Loucy (cell line): ENCODE results near the gene ACP3.

Experiments
- H2AFZ ChIP-seq: fragments of 200-600 bp; sonication (generic); 2 replicates; pipeline ENCODE4 v1.6.0; 2016; ENCODE audit warnings: antibody characterized with exemption, mild to moderate bottlenecking, low read length, moderate library complexity
- H3F3A ChIP-seq: fragments of 200-600 bp; 2 replicates; pipeline ENCODE4 v1.6.0; 2016; ENCODE audit warnings: antibody characterized with exemption, low read depth, mild to moderate bottlenecking
- H3K27me3 ChIP-seq: fragments of 200-600 bp; sonication (generic); 2 replicates; pipeline ENCODE4 v1.6.1; 2014; ENCODE audit warnings: low read length, mild to moderate bottlenecking; ENCODE audit not compliant: insufficient read depth, poor library complexity, severe bottlenecking
- H3K36me3 ChIP-seq: fragments of 200-600 bp; sonication (generic); 2 replicates; pipeline ENCODE4 v1.6.1; 2016; ENCODE audit warnings: low read length; ENCODE audit not compliant: insufficient read depth
- H3K4me1 ChIP-seq: fragments of 200-600 bp; sonication (generic); 2 replicates; pipeline ENCODE4 v1.5.1; 2014; ENCODE audit warnings: low read length, mild to moderate bottlenecking; ENCODE audit not compliant: insufficient read depth, poor library complexity, severe bottlenecking
- H3K4me2 ChIP-seq: fragments of 200-600 bp; sonication (generic); 2 replicates; pipeline ENCODE4 v1.6.0; 2014; ENCODE audit warnings: antibody characterized with exemption, low read length, low read depth, mild to moderate bottlenecking; ENCODE audit not compliant: poor library complexity, severe bottlenecking
- H3K4me3 ChIP-seq: fragments of 200-600 bp; sonication (generic); 2 replicates; pipeline ENCODE4 v1.5.1; 2014; ENCODE audit warnings: low read length, mild to moderate bottlenecking, mixed read lengths; ENCODE audit not compliant: poor library complexity, severe bottlenecking
- H3K79me2 ChIP-seq: fragments of 200-600 bp; sonication (generic); 2 replicates; pipeline ENCODE4 v1.6.1; 2014; ENCODE audit warnings: low read length; ENCODE audit not compliant: insufficient read depth
- H3K9ac ChIP-seq: fragments of 200-600 bp; sonication (generic); 2 replicates; pipeline ENCODE4 v1.6.0; 2014; ENCODE audit warnings: mild to moderate bottlenecking, low read depth, low read length, moderate library complexity; ENCODE audit not compliant: poor library complexity, severe bottlenecking
- H3K9me2 ChIP-seq: fragments of 200-600 bp; sonication (generic); replicated peaks from 2 replicates; pipeline ENCODE4 v1.6.1; 2016; ENCODE audit warnings: low read depth, low read length, mixed read lengths
- H3K9me3 ChIP-seq: fragments of 200-600 bp; sonication (generic); 2 replicates; pipeline ENCODE4 v1.6.1; 2014; ENCODE audit warnings: mild to moderate bottlenecking, antibody characterized with exemption, low read length, low read depth; ENCODE audit not compliant: insufficient read depth
- H4K20me1 ChIP-seq: fragments of 200-600 bp; sonication (generic); 2 replicates; pipeline ENCODE4 v1.6.0; 2014; ENCODE audit warnings: antibody characterized with exemption, low read length, mild to moderate bottlenecking; ENCODE audit not compliant: insufficient read depth, poor library complexity, severe bottlenecking
- CTCF ChIP-seq: fragments of 200-600 bp; sonication (generic); conservative IDR thresholded peaks from 2 replicates; pipeline ENCODE4 v1.5.1; 2014; ENCODE audit warnings: mild to moderate bottlenecking, antibody characterized with exemption, low read length
- EZH2phosphoT487 ChIP-seq: fragments of 200-600 bp; IDR thresholded peaks from 2 replicates; pipeline ENCODE4 v1.6.1; 2018; ENCODE audit warnings: antibody characterized with exemption, mild to moderate bottlenecking, moderate library complexity, borderline replicate concordance

The ACP3 gene

DNA sequence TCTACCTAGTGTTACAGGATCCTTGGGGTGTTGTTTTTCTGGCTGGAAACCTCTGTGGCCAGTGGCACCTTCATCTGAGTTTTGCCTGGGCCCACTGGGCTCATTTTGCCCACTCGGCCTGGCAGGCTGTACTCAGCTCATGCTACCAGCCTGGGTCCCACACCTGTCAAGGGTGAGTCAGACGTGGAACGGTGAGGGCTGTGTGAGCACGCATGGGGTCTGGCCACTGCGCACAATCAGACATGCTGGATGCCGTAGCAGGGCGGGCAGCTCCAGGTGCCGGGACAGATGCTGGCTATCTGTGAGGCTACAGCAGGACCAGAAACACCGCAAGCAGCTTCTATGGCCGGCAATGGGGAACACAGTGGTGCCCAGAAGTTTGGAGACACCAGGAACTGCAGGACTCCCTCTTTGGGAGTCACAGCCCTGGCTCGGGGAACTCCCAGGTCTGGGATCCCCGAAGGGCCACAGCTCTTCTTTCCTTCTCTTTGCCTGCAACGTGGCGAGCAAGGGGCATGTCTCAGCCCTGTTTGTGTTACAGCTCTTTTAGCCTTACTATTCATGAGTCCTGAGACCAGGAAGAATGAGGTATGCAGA lies 64.2 kb downstream of the ACP3 start:
- peaks cover 5% of the 10 kb centered on the region for H3K4me1 ChIP-seq
- no peak overlapping the region for H2AFZ ChIP-seq

GRCh38 chr3:132382267-132382666 lies 65.1 kb downstream of the ACP3 start:
- Histone ChIP-seq H3K4me2 (no peak overlapping the region), H3K36me3 (no peaks in the 10 kb centered on the region), H3K9me2 (no peaks in the 10 kb centered on the region), H3K9ac (no peak overlapping the region), H3K79me2 (no peaks in the 10 kb centered on the region), H3K4me1 (peaks cover 13% of the 10 kb centered on the region), H2AFZ (no peak overlapping the region), H3K27me3 (no peaks in the 10 kb centered on the region), H3F3A (no peaks in the 10 kb centered on the region), H4K20me1 (no peaks in the 10 kb centered on the region), H3K4me3 (no peak overlapping the region), H3K9me3 (peaks cover 3% of the 10 kb centered on the region; the same call in 1 of the 2 replicates)
- TF ChIP-seq EZH2phosphoT487 (no peak), CTCF (no peak)

More for the DNA sequence above, 64.2 kb downstream of the ACP3 start:
- Histone ChIP-seq H4K20me1 (no peaks in the 10 kb centered on the region), H3K79me2 (no peaks in the 10 kb centered on the region), H3F3A (no peaks in the 10 kb centered on the region), H3K4me2 (no peak overlapping the region), H3K27me3 (no peaks in the 10 kb centered on the region), H3K9me2 (no peaks in the 10 kb centered on the region), H3K4me3 (no peak overlapping the region), H3K9ac (no peak overlapping the region), H3K9me3 (peaks cover 3% of the 10 kb centered on the region; the same call in 1 of the 2 replicates), H3K36me3 (no peaks in the 10 kb centered on the region)
- TF ChIP-seq EZH2phosphoT487 (no peak), CTCF (no peak)

- no peaks in the 10 kb centered on the region for H3K27me3 ChIP-seq
- no peak overlapping the region for H2AFZ ChIP-seq
- H3K9ac ChIP-seq = no peak overlapping the region
- no peaks in the 10 kb centered on the region for H3F3A ChIP-seq
- no peaks in the 10 kb centered on the region for H3K79me2 ChIP-seq
- no peaks in the 10 kb centered on the region for H3K9me2 ChIP-seq
- no peak for TF ChIP-seq EZH2phosphoT487
- TF ChIP-seq CTCF = no peak
- no peak overlapping the region for H3K4me3 ChIP-seq
- no peak overlapping the region for H3K4me2 ChIP-seq
- peaks cover 3% of the 10 kb centered on the region; the same call in 1 of the 2 replicates for H3K9me3 ChIP-seq
- H3K36me3 ChIP-seq = no peaks in the 10 kb centered on the region
- H3K4me1 ChIP-seq = peaks cover 16% of the 10 kb centered on the region
- H4K20me1 ChIP-seq = no peaks in the 10 kb centered on the region
Observed at GRCh38 chr3:132382688-132383194, 65.5 kb downstream of the ACP3 start.
